ENCODE results near the gene TUBB2B.

The TUBB2B gene

GRCh38 chr6:3227363-3228045 lies at the start of gene TUBB2B:
Gene TUBB2B, minus strand, starts transcription at chr6:3227653. Its CDS starts 110 bp downstream, at chr6:3227543.
- DNase-seq, result peak; percentile 48

- no peak for DNase-seq
Measured at GRCh38 chr6:3277251-3277650, 49.8 kb upstream of the TUBB2B start.

- no peak for DNase-seq
Measured at GRCh38 chr6:3276174-3277167, 49.0 kb upstream of the TUBB2B start.

DNA sequence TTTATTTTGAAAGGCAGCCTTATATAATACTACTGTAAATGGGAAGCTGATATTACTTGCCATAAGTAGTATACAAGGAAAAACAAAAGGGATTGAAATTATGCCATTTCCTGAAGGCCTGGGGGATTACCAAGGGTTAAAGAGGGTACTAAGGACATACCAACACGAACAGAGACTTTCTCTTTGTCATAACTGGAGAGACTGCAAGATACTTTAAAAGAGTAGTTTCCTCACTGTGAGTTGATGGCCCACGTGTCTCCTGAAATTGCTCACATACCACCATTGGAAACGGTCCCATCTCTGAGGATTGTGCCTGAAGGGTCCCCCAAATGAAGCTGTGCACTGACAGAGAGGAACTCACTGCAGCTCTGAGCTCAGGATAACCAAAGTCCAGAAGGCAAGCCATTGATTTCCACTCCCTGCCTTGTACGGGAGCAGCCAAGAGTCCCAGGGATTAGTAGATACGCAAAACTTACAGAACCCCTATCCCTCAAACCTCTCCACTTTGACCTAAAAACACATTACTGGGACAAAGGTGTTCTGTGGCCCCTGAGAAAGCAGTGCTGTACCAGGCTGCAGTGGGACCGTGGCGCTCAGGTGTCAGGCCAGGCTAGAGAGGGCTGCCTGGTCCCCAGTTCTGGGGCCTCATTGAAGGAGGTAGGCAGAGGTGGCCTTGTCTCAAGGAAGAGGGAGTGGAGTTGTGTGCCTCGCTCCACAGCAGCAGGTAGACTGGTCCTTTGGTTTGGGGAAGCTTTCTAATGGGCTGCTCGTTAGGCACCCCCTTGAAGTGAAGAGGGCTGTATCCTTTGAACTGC lies 46.5 kb upstream of the TUBB2B start:
- DNase-seq, result no peak

- no peak for DNase-seq
Measured at GRCh38 chr6:3272911-3273547, 45.6 kb upstream of the TUBB2B start.

DNA sequence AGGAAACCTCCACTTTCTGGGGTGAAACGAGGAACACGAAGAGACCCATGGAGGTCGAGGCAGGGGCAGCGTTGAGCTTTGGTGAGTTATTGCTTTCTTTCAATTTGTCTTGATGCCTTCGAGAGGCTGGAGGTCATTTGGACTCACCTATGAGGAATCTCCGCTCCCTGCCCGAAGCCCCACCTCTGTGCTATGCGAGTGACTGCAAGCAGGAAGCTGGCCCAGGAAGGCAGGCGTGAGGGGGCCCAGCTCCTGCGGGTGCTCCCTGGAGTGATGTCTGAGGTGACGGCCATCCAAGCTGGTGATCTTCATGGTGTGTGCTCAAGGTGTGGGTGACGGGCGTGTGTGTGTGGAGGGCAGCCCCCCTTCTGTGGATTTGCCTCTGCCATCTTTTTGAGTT lies 44.3 kb upstream of the TUBB2B start:
- no peak for DNase-seq

- DNase-seq, result no peak
Measured at GRCh38 chr6:3270258-3270657, 42.8 kb upstream of the TUBB2B start.

- DNase-seq, result no peak
Measured at GRCh38 chr6:3269281-3269975, 42.0 kb upstream of the TUBB2B start.

- no peak for DNase-seq
Measured at GRCh38 chr6:3268680-3269079, 41.2 kb upstream of the TUBB2B start.

GRCh38 chr6:3267162-3267561 lies 39.7 kb upstream of the TUBB2B start:
- no peak for DNase-seq

GRCh38 chr6:3266170-3266569 lies 38.7 kb upstream of the TUBB2B start:
- no peak for DNase-seq

DNA sequence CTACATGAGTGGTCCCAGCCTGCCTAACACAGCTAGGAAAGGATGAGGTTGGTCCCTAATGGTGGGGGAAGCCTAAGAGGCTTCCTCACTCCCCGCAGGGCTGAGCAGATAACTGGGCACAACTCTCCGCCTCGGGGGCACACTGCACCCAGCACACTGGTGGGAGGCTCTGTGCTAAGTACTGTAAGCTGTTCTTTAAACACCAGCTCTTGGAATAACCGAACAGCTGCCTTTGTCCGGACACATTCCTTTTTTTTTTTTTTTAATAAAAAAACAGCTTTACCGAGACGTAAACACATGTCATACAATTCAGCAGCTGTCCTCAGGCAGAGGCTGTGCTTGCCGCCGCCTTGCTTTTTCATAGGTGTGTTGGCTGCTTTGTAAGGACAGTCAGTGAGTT lies 38.2 kb upstream of the TUBB2B start:
- no peak for DNase-seq

- DNase-seq, result no peak
Measured at GRCh38 chr6:3264356-3264755, 36.9 kb upstream of the TUBB2B start.

GRCh38 chr6:3263096-3263495 lies 35.6 kb upstream of the TUBB2B start:
- DNase-seq, result no peak

DNA sequence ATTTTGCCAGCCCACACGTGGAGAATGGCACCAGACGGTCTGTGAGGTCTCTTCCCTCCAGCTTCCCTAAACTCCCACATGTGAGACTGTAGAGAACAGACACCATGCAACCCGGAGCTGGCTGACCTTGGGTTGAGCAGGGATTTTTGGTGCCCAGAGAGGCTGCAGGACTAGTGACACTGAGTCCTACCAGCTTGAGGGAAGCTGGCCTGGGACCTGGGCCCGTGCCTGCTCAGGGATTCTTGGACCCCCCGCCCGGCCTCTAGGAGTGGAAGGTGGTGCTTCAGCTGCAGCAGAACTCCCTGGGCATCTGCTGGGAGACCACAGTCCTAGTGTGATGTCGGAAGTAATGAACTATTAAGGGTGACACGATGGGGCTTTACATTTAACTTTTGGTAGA lies 34.5 kb upstream of the TUBB2B start:
- DNase-seq, result no peak

GRCh38 chr6:3261518-3261820 lies 34.0 kb upstream of the TUBB2B start:
- DNase-seq, result no peak

DNA sequence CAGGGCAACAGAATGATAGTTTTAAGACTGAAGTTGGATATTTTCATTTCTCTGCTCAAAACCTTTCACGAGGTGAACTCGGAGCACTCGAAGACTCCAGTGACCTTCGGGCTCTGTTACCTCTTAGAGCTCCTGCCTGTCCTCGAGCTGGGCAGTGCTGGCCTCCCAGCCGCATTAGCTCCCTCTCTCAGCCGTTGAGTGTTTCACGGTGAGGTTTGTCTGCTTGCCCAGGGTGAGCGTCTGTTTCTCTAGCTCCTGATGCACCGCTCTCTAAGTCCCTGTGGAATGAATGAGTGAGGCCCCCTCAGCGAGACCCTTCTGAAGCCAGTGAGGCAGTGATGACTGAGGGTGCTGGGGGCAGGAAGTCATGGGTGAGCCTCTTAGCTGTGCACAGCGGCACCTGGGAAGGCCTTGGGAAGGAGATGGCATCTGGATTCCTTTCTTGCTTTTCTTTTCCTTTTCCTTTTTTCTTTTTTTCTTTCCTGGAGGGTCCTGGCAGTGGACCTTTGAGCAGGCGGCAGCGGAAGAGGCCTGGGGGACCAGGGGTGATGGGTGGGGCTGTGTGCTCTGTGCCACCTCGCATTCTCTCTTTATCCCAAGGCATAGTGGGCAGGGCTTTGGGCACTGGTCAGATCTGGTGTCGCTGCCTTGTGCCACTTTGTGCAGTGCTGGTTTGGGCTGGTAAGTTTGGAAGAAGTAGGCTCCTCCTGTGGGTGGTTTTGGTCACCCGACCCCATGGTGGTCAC lies 33.5 kb upstream of the TUBB2B start:
- no peak for DNase-seq

DNA sequence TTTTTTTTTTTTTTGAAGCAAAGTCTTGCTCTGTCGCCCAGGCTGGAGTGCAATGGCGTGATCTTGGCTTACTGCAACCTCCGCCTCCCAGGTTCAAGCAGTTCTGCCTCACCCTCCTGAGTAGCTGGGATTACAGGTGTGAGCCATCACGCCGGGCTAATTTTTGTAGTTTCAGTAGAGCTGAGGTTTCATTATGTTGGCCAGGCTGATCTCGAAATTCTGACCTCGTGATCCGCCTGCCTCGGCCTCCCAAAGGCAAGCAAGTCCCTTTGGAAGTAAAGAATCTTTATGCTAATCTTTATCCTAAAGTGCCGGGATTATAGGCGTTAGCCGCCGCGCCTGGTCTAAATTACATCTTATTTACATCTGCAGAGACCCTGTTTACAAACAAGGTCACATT lies 32.8 kb upstream of the TUBB2B start:
- DNase-seq, result no peak

DNA sequence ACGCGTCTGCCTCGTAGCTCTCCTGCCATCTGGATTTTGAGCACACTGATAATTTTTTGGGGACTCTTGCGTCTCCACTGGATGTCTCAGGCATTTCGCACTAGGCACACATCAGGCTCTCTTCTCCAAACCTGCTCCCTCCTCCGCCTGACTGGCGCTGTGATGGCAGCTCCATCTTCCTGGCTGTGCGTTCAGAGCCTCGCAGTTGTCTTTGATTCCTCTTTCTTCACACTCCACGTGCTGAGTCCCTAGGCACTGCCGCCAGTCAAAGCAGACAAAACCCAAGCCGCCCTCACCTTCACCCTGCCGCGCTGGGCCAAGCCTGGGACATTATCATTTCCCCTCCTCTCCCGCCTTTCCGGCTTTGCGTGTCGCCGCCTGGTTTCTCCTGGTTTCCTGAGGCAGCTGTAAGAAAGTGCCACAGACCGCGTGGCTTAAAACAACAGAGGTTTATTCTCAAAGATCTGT lies 32.1 kb upstream of the TUBB2B start:
- DNase-seq, result peak; percentile 49

DNA sequence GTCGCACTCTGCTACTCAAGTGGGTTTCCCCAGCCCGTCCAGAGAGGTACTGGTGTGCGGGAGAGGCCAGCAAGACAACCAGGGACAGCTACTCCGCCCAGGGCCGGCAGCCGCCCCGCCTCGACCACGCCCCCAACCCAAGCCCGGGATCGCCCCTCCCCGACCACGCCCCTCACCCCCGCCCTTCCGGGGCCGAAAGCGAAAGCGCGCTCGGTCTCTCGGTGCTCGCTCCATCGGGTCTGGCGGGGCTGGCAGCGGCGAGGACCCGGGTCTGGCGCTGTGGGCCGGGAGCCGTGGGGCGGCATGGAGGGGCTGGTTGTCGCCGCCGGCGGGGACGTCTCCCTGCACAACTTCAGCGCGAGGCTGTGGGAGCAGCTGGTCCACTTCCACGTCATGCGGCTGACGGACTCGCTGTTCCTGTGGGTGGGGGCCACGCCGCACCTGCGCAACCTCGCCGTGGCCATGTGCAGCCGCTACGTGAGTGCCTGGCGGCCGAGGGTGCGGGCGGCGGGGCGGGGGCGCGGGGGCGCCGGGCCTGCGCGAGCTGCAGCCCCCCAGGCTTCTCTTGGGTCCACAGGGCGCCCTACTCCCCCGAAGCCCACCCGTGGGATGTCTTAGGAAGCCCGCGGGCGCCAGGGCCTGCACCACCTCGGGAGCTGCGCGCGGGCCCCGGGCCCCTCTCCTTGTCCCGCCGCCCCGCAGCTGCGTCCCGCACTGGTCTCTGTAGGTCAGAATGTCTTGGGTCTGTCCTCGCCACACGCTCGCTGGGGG lies 31.5 kb upstream of the TUBB2B start, which contains the start of gene PSMG4:
Gene PSMG4 (plus strand): TSS at position 228 of the 771 bp plus-strand sequence. CDS start 76 bp downstream, at position 304.
- peak; percentile 89 for DNase-seq
